ENCODE data around the gene MTF1.

Gene MTF1

GRCh38 chr1:37839676-37840075 is 19.7 kb downstream of the MTF1 start:
- DNase-seq (ENCODE audit: insufficient read length, low spot score) (no peak), FAIRE-seq (no peak)

- DNase-seq (ENCODE audit: insufficient read length, low spot score) = no peak
- FAIRE-seq = no peak
These were observed 22.6 kb downstream of the MTF1 start for GRCh38 chr1:37836788-37837187.

GRCh38 chr1:37831809-37832208 is 27.6 kb downstream of the MTF1 start:
- no peak for FAIRE-seq
- no peak for DNase-seq (ENCODE audit: insufficient read length, low spot score)

- DNase-seq (ENCODE audit: insufficient read length, low spot score) = no peak
- no peak for FAIRE-seq
These were observed 28.3 kb downstream of the MTF1 start for GRCh38 chr1:37831109-37831508.

GRCh38 chr1:37828410-37829074 is 30.9 kb downstream of the MTF1 start:
- DNase-seq (ENCODE audit: insufficient read length, low spot score) (no peak), FAIRE-seq (no peak)

- DNase-seq (ENCODE audit: insufficient read length, low spot score) = no peak
- FAIRE-seq = no peak
These were observed 33.9 kb downstream of the MTF1 start for GRCh38 chr1:37825506-37825905.

GRCh38 chr1:37824001-37824400 is 35.4 kb downstream of the MTF1 start:
- no peak for FAIRE-seq
- DNase-seq (ENCODE audit: insufficient read length, low spot score) = no peak

GRCh38 chr1:37822906-37823815 is 36.2 kb downstream of the MTF1 start:
- DNase-seq (ENCODE audit: insufficient read length, low spot score) = no peak
- FAIRE-seq = no peak

- FAIRE-seq (no peak), DNase-seq (ENCODE audit: insufficient read length, low spot score) (no peak)
These were observed 37.9 kb downstream of the MTF1 start for GRCh38 chr1:37821481-37821880.

- FAIRE-seq (no peak), DNase-seq (ENCODE audit: insufficient read length, low spot score) (no peak)
These were observed 41.9 kb downstream of the MTF1 start for GRCh38 chr1:37817481-37817880.

- no peak for DNase-seq (ENCODE audit: insufficient read length, low spot score)
- no peak for FAIRE-seq
These were observed 45.1 kb downstream of the MTF1 start for GRCh38 chr1:37814252-37814651.

GRCh38 chr1:37813529-37814145 is 45.8 kb downstream of the MTF1 start:
- FAIRE-seq = no peak
- no peak for DNase-seq (ENCODE audit: insufficient read length, low spot score)

- DNase-seq (ENCODE audit: insufficient read length, low spot score) (peak; percentile 53), FAIRE-seq (peak; percentile 92)
These were observed 48.3 kb downstream of the MTF1 start for GRCh38 chr1:37811027-37811655.

- DNase-seq (ENCODE audit: insufficient read length, low spot score) (no peak), FAIRE-seq (no peak)
These were observed 49.5 kb downstream of the MTF1 start for GRCh38 chr1:37809942-37810341.

- FAIRE-seq (peak; percentile 21), DNase-seq (ENCODE audit: insufficient read length, low spot score) (no peak)
These were observed 50.7 kb downstream of the MTF1 start for GRCh38 chr1:37808369-37809319.

GRCh38 chr1:37807555-37808368 is 51.6 kb downstream of the MTF1 start, which contains the start of the genes C1orf122 and YRDC:
C1orf122 (plus strand) TSS chr1:37807790; CDS start chr1:37808405, 615 bp downstream.
YRDC (minus strand) TSS chr1:37808208; CDS start chr1:37808180, 28 bp downstream.
- DNase-seq (ENCODE audit: insufficient read length, low spot score) = peak; percentile 100
- peak; percentile 85 for FAIRE-seq

- no peak for FAIRE-seq
These were observed 52.2 kb downstream of the MTF1 start for GRCh38 chr1:37807220-37807554.

GRCh38 chr1:37802439-37802838 is 57.0 kb downstream of the MTF1 start:
- DNase-seq (ENCODE audit: insufficient read length, low spot score) (no peak), FAIRE-seq (no peak)

More at GRCh38 chr1:37807220-37807554, 52.2 kb downstream of the MTF1 start:
- no peak for DNase-seq (ENCODE audit: insufficient read length, low spot score)

- no peak for DNase-seq (ENCODE audit: insufficient read length, low spot score)
- FAIRE-seq = no peak
These were observed 61.5 kb downstream of the MTF1 start for GRCh38 chr1:37797750-37798345.

All from GM19239 (cell line).